Neural cell (in vitro differentiated cells): Measurements from ENCODE around the gene TMEM236. TPM values are rescaled to one million over a fixed set of nuclear protein-coding genes. Genes with fewer than 3 reads are reported as not detected.

Experiments
- H2AFZ ChIP-seq: fragments of 200-600, 300-800 bp; sonication (generic), shearing (Covaris generic); 2 replicates; pipeline ENCODE4 v1.6.0; 2014; ENCODE audit warnings: low read depth, mild to moderate bottlenecking, antibody characterized with exemption, low read length, moderate library complexity
- H3F3A ChIP-seq: fragments of 200-600 bp; shearing (Covaris generic); 2 replicates; pipeline ENCODE4 v1.6.1; 2016; ENCODE audit warnings: mild to moderate bottlenecking, moderate library complexity, mixed read lengths, antibody characterized with exemption, low read length; ENCODE audit not compliant: insufficient read depth, poor library complexity, severe bottlenecking
- H3K27ac ChIP-seq: fragments of 200-600, 300-800 bp; sonication (generic), shearing (Covaris generic); 2 replicates; pipeline ENCODE4 v1.5.1; 2014; ENCODE audit warnings: mild to moderate bottlenecking, low read length, moderate library complexity
- H3K27me3 ChIP-seq: fragments of 300-800, 200-600 bp; sonication (generic), shearing (Covaris generic); 2 replicates; pipeline ENCODE4 v1.6.0; 2014; ENCODE audit warnings: mild to moderate bottlenecking, low read depth, low read length, moderate library complexity; ENCODE audit not compliant: insufficient read depth
- H3K36me3 ChIP-seq: fragments of 300-800, 200-600 bp; sonication (generic), shearing (Covaris generic); 2 replicates; pipeline ENCODE4 v1.5.1; 2014; ENCODE audit warnings: mild to moderate bottlenecking, antibody characterized with exemption, low read length, moderate library complexity; ENCODE audit not compliant: insufficient read depth
- H3K4me2 ChIP-seq: fragments of 300-800, 200-600 bp; sonication (generic), shearing (Covaris generic); 2 replicates; pipeline ENCODE4 v1.6.0; 2014; ENCODE audit warnings: mild to moderate bottlenecking, low read length
- H3K4me3 ChIP-seq: fragments of 300-800, 200-600 bp; sonication (generic), shearing (Covaris generic); 2 replicates; pipeline ENCODE4 v1.5.1; 2014; ENCODE audit warnings: mild to moderate bottlenecking, low read length, moderate library complexity
- H3K79me2 ChIP-seq: fragments of 200-600 bp; shearing (Covaris generic); replicated peaks from 2 replicates; pipeline ENCODE4 v1.6.0; 2014; ENCODE audit warnings: mild to moderate bottlenecking, low read length, moderate library complexity; ENCODE audit not compliant: insufficient read depth
- H3K9ac ChIP-seq: fragments of 300-800, 200-600 bp; sonication (generic), shearing (Covaris generic); 2 replicates; pipeline ENCODE4 v1.6.1; 2016; ENCODE audit warnings: mild to moderate bottlenecking, low read length, mixed read lengths
- H3K9me2 ChIP-seq: fragments of 200-600 bp; shearing (Covaris generic); 2 replicates; pipeline ENCODE4 v1.6.1; 2016; ENCODE audit warnings: mild to moderate bottlenecking, low read length, mixed read lengths; ENCODE audit not compliant: insufficient read depth
- H3K9me3 ChIP-seq: fragments of 200-600, 300-800 bp; sonication (generic), shearing (Covaris generic); 2 replicates; pipeline ENCODE4 v1.6.1; 2016; ENCODE audit warnings: mild to moderate bottlenecking, mixed run types, low read length, moderate library complexity, mixed read lengths
- H4K20me1 ChIP-seq: fragments of 200-600 bp; shearing (Covaris generic); 2 replicates; pipeline ENCODE4 v1.6.1; 2016; ENCODE audit warnings: mild to moderate bottlenecking, mixed run types; ENCODE audit not compliant: insufficient read depth
- EP300 ChIP-seq: fragments of 450-650 bp; conservative IDR thresholded peaks from 2 replicates; pipeline ENCODE4 v1.6.1; 2014; ENCODE audit warnings: antibody characterized with exemption, mild to moderate bottlenecking, moderate library complexity; ENCODE audit not compliant: poor library complexity, severe bottlenecking
- EZH2 ChIP-seq: fragments of 200-600, 300-800 bp; shearing (Covaris generic), sonication (generic); IDR thresholded peaks from 2 replicates; pipeline ENCODE4 v1.6.1; 2014; ENCODE audit warnings: antibody characterized with exemption, low read length, borderline replicate concordance, mild to moderate bottlenecking; ENCODE audit not compliant: insufficient read depth, poor library complexity, severe bottlenecking
- MXI1 ChIP-seq: fragments of 450-650 bp; conservative IDR thresholded peaks from 2 replicates; pipeline ENCODE4 v1.6.1; 2014; ENCODE audit warnings: antibody characterized with exemption, mild to moderate bottlenecking; ENCODE audit not compliant: poor library complexity, severe bottlenecking
- POLR2AphosphoS5 ChIP-seq: IDR thresholded peaks from 2 replicates; pipeline ENCODE4 v1.6.1; 2012
- RAD21 ChIP-seq: fragments of 450-650 bp; conservative IDR thresholded peaks from 2 replicates; pipeline ENCODE4 v1.6.1; 2014; ENCODE audit warnings: antibody characterized with exemption, mild to moderate bottlenecking, moderate library complexity
- REST ChIP-seq: IDR thresholded peaks from 2 replicates; pipeline ENCODE4 v1.6.1; 2012; ENCODE audit warnings: borderline replicate concordance
- SMC3 ChIP-seq: fragments of 450-650 bp; conservative IDR thresholded peaks from 2 replicates; pipeline ENCODE4 v1.6.1; 2014; ENCODE audit warnings: antibody characterized with exemption, mild to moderate bottlenecking, moderate library complexity; ENCODE audit not compliant: poor library complexity
- TAF1 ChIP-seq: IDR thresholded peaks from 2 replicates; pipeline ENCODE4 v1.6.1; 2012; ENCODE audit warnings: low read depth
- polyA plus RNA-seq: library from polyadenylated mRNA; depleted of rRNA; stranded (reverse); fragments of >200 nt; gene quantifications from 2 replicates; pipeline ENCODE4 v1.2.3, GENCODE V29; 2014
- TF ChIP-seq, protein P1 (sequence below): fragments of 450-650 bp; IDR thresholded peaks from 2 replicates; pipeline ENCODE4 v1.5.1; 2014; ENCODE audit warnings: antibody characterized with exemption, mild to moderate bottlenecking, moderate library complexity; ENCODE audit not compliant: poor library complexity, severe bottlenecking

The TMEM236 gene
- polyA plus RNA-seq, 1 donor from 2014 or later, result 0.10 TPM

DNA sequence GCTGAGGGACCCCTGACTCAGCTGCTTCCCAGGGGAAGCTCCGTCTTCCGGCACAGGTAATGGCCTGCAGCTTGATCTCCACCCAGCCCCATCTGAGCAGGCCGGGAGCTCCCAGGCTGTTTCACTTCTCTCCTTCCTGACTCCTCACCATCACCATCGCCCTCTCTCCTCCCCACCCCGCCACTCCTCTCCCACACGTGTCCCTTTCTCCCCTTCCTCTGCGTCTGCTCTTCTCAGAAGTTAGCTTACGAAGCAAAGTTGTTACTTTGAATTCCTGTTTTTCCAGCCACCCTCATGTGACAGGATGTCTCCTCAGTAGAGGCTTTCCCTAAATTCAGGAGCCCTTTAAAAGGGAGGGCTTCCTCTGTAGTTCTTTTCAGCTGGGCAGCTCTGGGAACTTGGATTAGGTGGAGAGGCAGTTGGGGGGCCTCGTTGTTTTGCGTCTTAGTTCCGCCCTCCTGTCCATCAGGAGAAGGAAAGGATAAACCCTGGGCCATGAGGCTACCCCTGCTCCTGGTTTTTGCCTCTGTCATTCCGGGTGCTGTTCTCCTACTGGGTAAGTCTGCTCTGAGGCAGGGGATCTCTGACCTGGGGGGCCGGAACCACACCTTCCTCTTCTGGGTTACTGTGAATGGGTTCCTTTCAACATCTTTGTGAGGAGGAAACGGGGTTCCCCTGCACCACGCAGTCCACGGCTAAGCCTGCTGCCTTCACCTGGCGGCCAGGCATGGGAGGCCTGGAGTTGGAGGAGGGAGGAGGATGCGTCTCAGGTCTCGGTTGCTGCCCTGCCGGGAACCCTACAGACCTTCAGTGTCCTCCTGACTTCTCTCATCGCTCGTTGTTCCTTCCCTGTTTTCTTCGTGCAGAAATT, 57.2 kb downstream of the TMEM236 start, which contains the start of gene MRC1:
Gene MRC1, plus strand, starts transcription at position 378 of the 871 bp plus-strand sequence. Its CDS starts 118 bp downstream, at position 496.
- Histone ChIP-seq H3F3A (no peaks in the 10 kb centered on the region), H3K27ac (no peak within 1 kb of the TSS), H3K36me3 (no peaks in the 10 kb centered on the region), H3K27me3 (no peaks in the 10 kb centered on the region), H4K20me1 (no peaks in the 10 kb centered on the region), H2AFZ (no peak within 1 kb of the TSS), H3K4me2 (no peak within 1 kb of the TSS), H3K9me2 (no peaks in the 10 kb centered on the region), H3K9me3 (no peaks in the 10 kb centered on the region), H3K4me3 (no peak within 1 kb of the TSS), H3K9ac (no peak within 1 kb of the TSS), H3K79me2 (no peaks in the 10 kb centered on the region)
- TF ChIP-seq MXI1 (no peak), RAD21 (no peak), POLR2AphosphoS5 (no peak), TAF1 (no peak), EP300 (no peak), EZH2 (no peak)
- TF ChIP-seq, protein P1, sequence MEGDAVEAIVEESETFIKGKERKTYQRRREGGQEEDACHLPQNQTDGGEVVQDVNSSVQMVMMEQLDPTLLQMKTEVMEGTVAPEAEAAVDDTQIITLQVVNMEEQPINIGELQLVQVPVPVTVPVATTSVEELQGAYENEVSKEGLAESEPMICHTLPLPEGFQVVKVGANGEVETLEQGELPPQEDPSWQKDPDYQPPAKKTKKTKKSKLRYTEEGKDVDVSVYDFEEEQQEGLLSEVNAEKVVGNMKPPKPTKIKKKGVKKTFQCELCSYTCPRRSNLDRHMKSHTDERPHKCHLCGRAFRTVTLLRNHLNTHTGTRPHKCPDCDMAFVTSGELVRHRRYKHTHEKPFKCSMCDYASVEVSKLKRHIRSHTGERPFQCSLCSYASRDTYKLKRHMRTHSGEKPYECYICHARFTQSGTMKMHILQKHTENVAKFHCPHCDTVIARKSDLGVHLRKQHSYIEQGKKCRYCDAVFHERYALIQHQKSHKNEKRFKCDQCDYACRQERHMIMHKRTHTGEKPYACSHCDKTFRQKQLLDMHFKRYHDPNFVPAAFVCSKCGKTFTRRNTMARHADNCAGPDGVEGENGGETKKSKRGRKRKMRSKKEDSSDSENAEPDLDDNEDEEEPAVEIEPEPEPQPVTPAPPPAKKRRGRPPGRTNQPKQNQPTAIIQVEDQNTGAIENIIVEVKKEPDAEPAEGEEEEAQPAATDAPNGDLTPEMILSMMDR, result no peak

DNA sequence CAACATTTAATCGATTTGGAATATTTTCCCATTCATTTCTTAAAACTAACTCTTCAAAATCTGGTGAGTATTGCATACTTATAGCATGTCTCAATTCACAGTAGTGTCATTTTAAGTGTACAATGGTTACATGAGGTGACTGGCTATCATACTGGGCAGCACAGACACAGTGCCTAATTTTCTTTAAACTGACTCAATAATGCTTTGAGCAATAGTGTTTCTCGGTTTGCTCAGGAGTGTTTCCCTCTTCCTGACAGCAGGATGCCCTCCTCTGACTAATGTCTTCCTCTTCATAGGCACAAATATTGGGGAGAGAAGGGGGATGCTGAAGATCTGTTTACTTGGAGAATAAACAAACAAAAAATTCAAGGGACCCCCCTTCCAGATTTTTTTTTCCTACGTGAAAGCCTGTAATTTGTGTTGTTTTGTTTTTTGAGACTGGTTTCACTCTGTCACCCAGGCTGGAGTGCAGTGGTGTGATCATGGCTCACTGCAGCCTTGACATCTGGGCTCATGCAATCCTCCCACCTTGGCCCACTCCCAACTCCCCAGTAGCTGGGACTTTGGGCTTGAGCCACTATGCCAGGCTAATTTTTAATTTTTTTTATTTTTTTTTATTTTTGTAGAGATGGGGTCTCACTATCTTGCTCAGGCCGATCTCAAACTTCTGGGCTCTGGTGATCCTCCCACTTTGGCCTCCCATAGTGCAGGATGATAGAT, 59.3 kb downstream of the TMEM236 start:
- no peak overlapping the region for H3K27ac ChIP-seq
- no peak overlapping the region for H2AFZ ChIP-seq
- H4K20me1 ChIP-seq, result no peaks in the 10 kb centered on the region
- H3K36me3 ChIP-seq, result no peaks in the 10 kb centered on the region
- no peak overlapping the region for H3K4me2 ChIP-seq
- no peaks in the 10 kb centered on the region for H3K9me2 ChIP-seq
- no peaks in the 10 kb centered on the region for H3K27me3 ChIP-seq
- H3K9me3 ChIP-seq, result no peaks in the 10 kb centered on the region
- no peak overlapping the region for H3K4me3 ChIP-seq
- H3F3A ChIP-seq, result no peaks in the 10 kb centered on the region
- H3K9ac ChIP-seq, result no peak overlapping the region
- no peak for TF ChIP-seq POLR2AphosphoS5
- no peak for TF ChIP-seq EZH2
- TF ChIP-seq TAF1, result no peak
- no peak for TF ChIP-seq EP300
- TF ChIP-seq MXI1, result no peak
- TF ChIP-seq, protein P1, result no peak
- no peak for TF ChIP-seq RAD21
- no peak for TF ChIP-seq SMC3
- no peak for TF ChIP-seq REST
- H3K79me2 ChIP-seq, result no peaks in the 10 kb centered on the region
